Heart right ventricle (tissue), 16 donors: ENCODE results near the gene FNDC11. TPM values are rescaled to one million over a fixed set of nuclear protein-coding genes. Genes with fewer than 3 reads are reported as not detected.

Experiments
- ATAC-seq, 8 donors: fragments of 200-7000 bp; cut with Tn5 transposase; one replicate each; pipeline ENCODE4 v1.9.1; 2020; ENCODE audit warnings: mild to moderate bottlenecking in 8 of 8, moderate library complexity in 8 of 8, moderate number of reproducible peaks in 1 of 8
- DNase-seq, 2 donors: peaks; one replicate each; pipeline ENCODE4 v3.0.0-alpha.2; 2020
- H3K27ac ChIP-seq, 10 donors: fragments of 200-600 bp; sonication (generic) in 2 of 10; one replicate each; pipeline versions ENCODE4 v1.5.0 to v1.8.0; 2020 to 2022; ENCODE audit warnings: mild to moderate bottlenecking in 3 of 10
- H3K27me3 ChIP-seq, 7 donors: fragments of 200-600 bp; one replicate each; pipeline ENCODE4 v1.8.0; 2021 to 2022; ENCODE audit warnings: mild to moderate bottlenecking in 2 of 7
- H3K36me3 ChIP-seq, 9 donors: fragments of 200-600 bp; sonication (generic) in 1 of 9; one replicate each; pipeline versions ENCODE4 v1.5.0 to v1.8.0; 2020 to 2022; ENCODE audit warnings: mild to moderate bottlenecking in 2 of 9
- H3K4me1 ChIP-seq, 9 donors: fragments of 200-600 bp; sonication (generic) in 1 of 9; one replicate each; pipeline versions ENCODE4 v1.5.0 to v1.8.0; 2020 to 2022; ENCODE audit warnings: mild to moderate bottlenecking in 4 of 9
- H3K4me3 ChIP-seq, 10 donors: fragments of 200-600 bp; sonication (generic) in 2 of 10; one replicate each; pipeline versions ENCODE4 v1.5.0 to v1.8.0; 2020 to 2022; ENCODE audit warnings: mild to moderate bottlenecking in 7 of 10, moderate library complexity in 2 of 10
- H3K9me3 ChIP-seq, 11 donors: fragments of 200-600 bp in 10 of 11; sonication (generic) in 2 of 11; one replicate each; pipeline versions ENCODE4 v1.5.0 to v1.8.0; 2013 to 2022; ENCODE audit warnings: mild to moderate bottlenecking in 2 of 11, control low read depth in 1 of 11, moderate library complexity in 1 of 11
- CTCF ChIP-seq, 9 donors: fragments of 200-600 bp; sonication (generic) in 2 of 9; IDR thresholded peaks; one replicate each; pipeline versions ENCODE4 v1.5.0 to v1.8.0; 2021 to 2022; ENCODE audit warnings: antibody characterized with exemption in 9 of 9, mild to moderate bottlenecking in 5 of 9, moderate library complexity in 1 of 9
- WGBS, 2 donors: extraction: QIAGEN DNeasy Blood & Tissue Kit; methylation state at CpG; one replicate each; pipeline ENCODE4 v1.1.7; 2013; ENCODE audit warnings: inconsistent platforms in 1 of 2; 5-methylcytosine and 5-hydroxymethylcytosine counted together
- intact Hi-C, 10 donors: fragments of 100-400 bp; cut with DNase I; formaldehyde crosslinking; loops; one replicate each; pipeline versions ENCODE4 v1.11.1 to v1.14.2; 2022
- polyA plus RNA-seq, 2 donors: library from polyadenylated mRNA; stranded (reverse); fragments of 200-250 nt; gene quantifications; one replicate each; pipeline ENCODE4 v1.2.3, GENCODE V29; 2013
- total RNA-seq, 10 donors: library from RNA; stranded (reverse); fragmentation: NEBNext Ultra II Directional in 3 of 10; extraction: Animal tissue kit (Norgen Biotek cat#: 25700) in 3 of 10; gene quantifications; one replicate each; pipeline versions ENCODE4 v1.2.1 to v1.2.4, GENCODE V29; 2021 to 2023
- donor health status: Arrhythmogenic right ventricular cardiomyopathy.
- donor health status: ischemic (EF 13 %, LVEDD 7.1; RV severe dilation, severe dysfunction).
- donor health status: healthy with polysubstance abuse.
- donor health status: DM: no; HTN: yes; CAD: no.
- donor health status: DM: no; HTN: no; CAD: no.
- donor health status: ischemic (EF 25% LVEDD 6.9; RV normal size, moderate dysfunction).
- donor health status: ischemic (EF 25% LVEDD 5.7; RV mildly dilated, moderate dysfunction).
- donor health status: healthy.
- donor health status: DM: yes; HTN: yes; CAD: no.
- donor health status: Ischemic cardiomyopathy.
- donor health status: ischemic (EF 35%, LVEDD 5.7; RV mildly dilated, moderate dysfunction).
- donor health status: nonischemic (EF 11% LVEDD 7.7; RV severe dilation, severe dysfunction).
- donor health status: DM: yes; HTN: yes; CAD: no.
- donor health status: PGD.
- donor health status: ischemic (EF 29% LVEDD 5.4; RV normal size, mild dysfunction).
- donor health status: nonischemic (EF 23%, LVEDD 6.1; RV moderate dilation, normal function).

The FNDC11 gene
- total and polyA plus RNA-seq, 12 donors, result 0.09 to 0.29 (median 0.18) TPM; not detected in 6

- Histone ChIP-seq H3K27me3 (peaks cover 0 to 25% (median 0%) of the 10 kb centered on the region in 7 donors), H3K9me3 (no peaks in the 10 kb centered on the region), H3K36me3 (no peaks in the 10 kb centered on the region), H3K4me3 (no peak overlapping the region), H3K27ac (no peak overlapping the region), H3K4me1 (peaks cover 0 to 22% (median 10%) of the 10 kb centered on the region in 9 donors)
- intact Hi-C loops, result loop anchor here in 3 of 10 donors (5.0 to 10.0 kb wide), 3 partner anchors 41 to 46 kb away; partner anchors contain the start of genes GMEB2 (in 2 of the 3) and PTK6 (in 1 of the 3)
- WGBS, 2 donors, result 75 to 76% methylated on average over 25 to 26 of the region's 26 CpGs
- ATAC-seq (peak in 1 of 8 donors; percentile 26), DNase-seq (no peak)
- peak in 6 of 9 donors; percentile 12 to 26 (median 18) for TF ChIP-seq CTCF (IDR thresholded peaks at IDR 0.05)
These were observed 24.5 kb downstream of the FNDC11 start for GRCh38 chr20:63578224-63579016.

- no peak for TF ChIP-seq CTCF (IDR thresholded peaks at IDR 0.05)
- H3K4me1 ChIP-seq, result peaks cover 0 to 19% (median 10%) of the 10 kb centered on the region in 9 donors
- intact Hi-C loops, result loop anchor here in 3 of 10 donors (5.0 to 10.0 kb wide), 3 partner anchors 42 to 46 kb away; partner anchors contain the start of genes GMEB2 (in 2 of the 3) and PTK6 (in 1 of the 3)
- no peak for DNase-seq
- WGBS, 2 donors, result 80 to 81% methylated on average over 19 of the region's 19 CpGs
- H3K9me3 ChIP-seq, result no peaks in the 10 kb centered on the region
- no peak for ATAC-seq
- no peaks in the 10 kb centered on the region for H3K36me3 ChIP-seq
- peaks cover 0 to 25% (median 0%) of the 10 kb centered on the region in 7 donors for H3K27me3 ChIP-seq
- H3K27ac ChIP-seq, result no peak overlapping the region
- no peak overlapping the region for H3K4me3 ChIP-seq
These were observed 25.2 kb downstream of the FNDC11 start for GRCh38 chr20:63579017-63579694.

- DNase-seq (no peak), ATAC-seq (peak in 1 of 8 donors; percentile 26)
- no peaks in the 10 kb centered on the region for H3K36me3 ChIP-seq
- H3K27ac ChIP-seq, result no peak overlapping the region
- H3K4me3 ChIP-seq, result no peak overlapping the region
- TF ChIP-seq CTCF (IDR thresholded peaks at IDR 0.05), result peak in 7 of 9 donors; percentile 23 to 47 (median 32)
- WGBS, 2 donors, result 58 to 65% methylated on average over 12 of the region's 12 CpGs
- H3K9me3 ChIP-seq, result no peaks in the 10 kb centered on the region
- peaks cover 0 to 25% (median 0%) of the 10 kb centered on the region in 7 donors for H3K27me3 ChIP-seq
- H3K4me1 ChIP-seq, result peaks cover 0 to 8% (median 0%) of the 10 kb centered on the region in 9 donors
- intact Hi-C loops, result no loop called here
These were observed 27.0 kb downstream of the FNDC11 start for GRCh38 chr20:63580796-63581461.
